Thoracic aorta (tissue), 2 donors: ENCODE results near the gene PI4K2B. TPM values are rescaled to one million over a fixed set of nuclear protein-coding genes. Genes with fewer than 3 reads are reported as not detected.
"Not testable (repeated sequence)": the region's sequence is repeated elsewhere in the genome, so short reads cannot be mapped to it uniquely, and the experiment has no call there.

ENCODE experiments used
- ATAC-seq: fragments of 150-250 bp; one replicate; pipeline ENCODE4 v1.8.0; 2017; ENCODE audit warnings: low read depth; ENCODE audit not compliant: insufficient number of reproducible peaks, low FRiP score
- DNase-seq: peaks from one replicate; pipeline ENCODE4 v3.0.0-alpha.2; 2020; ENCODE audit warnings: low spot score
- H3K27ac ChIP-seq, 2 donors: fragments of 200-600 bp; sonication (generic); 1 replicate in 1 of 2; 2 replicates in 1 of 2; pipeline ENCODE4 v1.5.1; 2016; ENCODE audit warnings: mild to moderate bottlenecking in 2 of 2, moderate library complexity in 2 of 2
- H3K27me3 ChIP-seq: fragments of 200-600 bp; sonication (generic); replicated peaks from 2 replicates; pipeline ENCODE4 v1.6.0; 2016; ENCODE audit warnings: mild to moderate bottlenecking; ENCODE audit not compliant: insufficient read depth
- H3K36me3 ChIP-seq: fragments of 200-600 bp; sonication (generic); one replicate; pipeline ENCODE4 v1.5.1; 2016
- H3K4me1 ChIP-seq, 2 donors: fragments of 200-600 bp; sonication (generic); 1 replicate in 1 of 2; 2 replicates in 1 of 2; pipeline versions ENCODE4 v1.5.1 to v1.6.0; 2016; ENCODE audit warnings: low read depth in 2 of 2, mild to moderate bottlenecking in 1 of 2; ENCODE audit not compliant: control insufficient read depth in 1 of 2
- H3K4me3 ChIP-seq: fragments of 200-600 bp; sonication (generic); 2 replicates; pipeline ENCODE4 v1.5.1; 2016; ENCODE audit warnings: mild to moderate bottlenecking
- H3K9me3 ChIP-seq: fragments of 200-600 bp; sonication (generic); 2 replicates; pipeline ENCODE4 v1.5.1; 2016
- CTCF ChIP-seq: fragments of 200-600 bp; sonication (generic); IDR thresholded peaks from one replicate; pipeline ENCODE4 v1.5.1; 2019; ENCODE audit warnings: antibody characterized with exemption
- total RNA-seq, 2 donors: library from RNA; depleted of rRNA; stranded (reverse); fragments of >200 nt; gene quantifications; one replicate each; pipeline versions ENCODE4 v1.1.0 to v1.2.3, GENCODE V29; 2016

The PI4K2B gene
- total RNA-seq, 2 donors from 2014 or later = 11.8 to 12.9 TPM

GRCh38 chr4:25245181-25245580, 11.3 kb downstream of the PI4K2B start:
- no peak overlapping the region for H3K4me3 ChIP-seq
- no peaks in the 10 kb centered on the region for H3K27me3 ChIP-seq
- no peaks in the 10 kb centered on the region for H3K9me3 ChIP-seq
- H3K4me1 ChIP-seq = no peaks in the 10 kb centered on the region
- DNase-seq = no peak
- ATAC-seq = no peak
- no peak overlapping the region for H3K27ac ChIP-seq
- no peaks in the 10 kb centered on the region for H3K36me3 ChIP-seq
- TF ChIP-seq CTCF = no peak

DNA sequence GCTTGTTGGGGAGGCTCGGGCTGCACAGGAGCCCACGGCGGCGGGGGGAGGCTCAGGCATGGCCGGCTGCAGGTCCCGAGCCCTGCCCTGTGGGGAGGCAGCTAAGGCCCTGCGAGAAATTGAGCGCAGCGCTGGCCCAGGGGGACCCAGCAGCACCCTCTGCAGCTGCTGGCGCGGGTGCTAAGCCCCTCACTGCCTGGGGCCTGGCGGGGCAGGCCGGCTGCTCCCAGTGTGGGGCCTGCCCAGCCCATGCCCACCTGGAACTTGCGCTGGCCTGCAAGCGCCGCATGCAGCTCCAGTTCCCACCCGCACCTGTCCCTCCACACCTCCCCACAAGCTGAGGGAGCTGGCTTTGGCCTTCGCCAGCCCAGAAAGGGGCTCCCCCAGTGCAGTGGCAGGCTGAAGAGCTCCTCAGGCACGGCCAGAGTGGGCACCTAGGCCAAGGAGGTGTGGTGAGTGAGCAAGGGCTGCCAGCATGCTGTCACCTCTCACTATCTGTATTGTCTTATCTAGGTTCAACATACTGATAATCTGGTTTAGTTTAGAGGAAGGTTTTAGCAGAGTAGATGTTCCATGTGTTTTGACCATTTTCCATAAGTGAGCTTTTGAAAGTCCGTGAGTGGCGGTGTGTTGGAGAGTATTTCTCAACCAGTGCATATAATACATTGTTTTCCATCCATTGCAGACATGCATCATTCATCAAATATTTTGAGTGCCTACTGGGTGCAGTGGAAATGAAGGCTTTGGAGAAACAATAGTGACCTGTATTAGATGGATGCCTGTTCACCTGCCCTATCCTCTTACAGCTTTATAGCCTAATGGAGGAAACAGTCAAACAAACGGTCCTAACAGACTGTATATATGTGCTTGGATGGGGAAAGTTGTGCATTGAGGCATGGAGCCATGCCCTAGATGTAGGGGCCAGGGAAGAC, 13.1 kb downstream of the PI4K2B start:
- Histone ChIP-seq H3K36me3 (no peaks in the 10 kb centered on the region), H3K9me3 (no peaks in the 10 kb centered on the region)
- ATAC-seq = no peak

GRCh38 chr4:25248875-25249274, 15.0 kb downstream of the PI4K2B start:
- ATAC-seq, H3K4me3 ChIP-seq, H3K9me3 ChIP-seq, DNase-seq, H3K4me1 ChIP-seq, H3K36me3 ChIP-seq, H3K27ac ChIP-seq, H3K27me3 ChIP-seq: not testable (repeated sequence)

More for the DNA sequence above, 13.1 kb downstream of the PI4K2B start:
- H3K4me1 ChIP-seq = no peaks in the 10 kb centered on the region
- no peak overlapping the region for H3K27ac ChIP-seq
- no peak for DNase-seq
- H3K4me3 ChIP-seq = no peak overlapping the region
- no peaks in the 10 kb centered on the region for H3K27me3 ChIP-seq
- no peak for TF ChIP-seq CTCF

- not testable (repeated sequence) for H3K27ac ChIP-seq, H3K4me3 ChIP-seq, H3K27me3 ChIP-seq, ATAC-seq, H3K9me3 ChIP-seq, DNase-seq, H3K4me1 ChIP-seq, H3K36me3 ChIP-seq
Observed at GRCh38 chr4:25249494-25249893, 15.7 kb downstream of the PI4K2B start.

DNA sequence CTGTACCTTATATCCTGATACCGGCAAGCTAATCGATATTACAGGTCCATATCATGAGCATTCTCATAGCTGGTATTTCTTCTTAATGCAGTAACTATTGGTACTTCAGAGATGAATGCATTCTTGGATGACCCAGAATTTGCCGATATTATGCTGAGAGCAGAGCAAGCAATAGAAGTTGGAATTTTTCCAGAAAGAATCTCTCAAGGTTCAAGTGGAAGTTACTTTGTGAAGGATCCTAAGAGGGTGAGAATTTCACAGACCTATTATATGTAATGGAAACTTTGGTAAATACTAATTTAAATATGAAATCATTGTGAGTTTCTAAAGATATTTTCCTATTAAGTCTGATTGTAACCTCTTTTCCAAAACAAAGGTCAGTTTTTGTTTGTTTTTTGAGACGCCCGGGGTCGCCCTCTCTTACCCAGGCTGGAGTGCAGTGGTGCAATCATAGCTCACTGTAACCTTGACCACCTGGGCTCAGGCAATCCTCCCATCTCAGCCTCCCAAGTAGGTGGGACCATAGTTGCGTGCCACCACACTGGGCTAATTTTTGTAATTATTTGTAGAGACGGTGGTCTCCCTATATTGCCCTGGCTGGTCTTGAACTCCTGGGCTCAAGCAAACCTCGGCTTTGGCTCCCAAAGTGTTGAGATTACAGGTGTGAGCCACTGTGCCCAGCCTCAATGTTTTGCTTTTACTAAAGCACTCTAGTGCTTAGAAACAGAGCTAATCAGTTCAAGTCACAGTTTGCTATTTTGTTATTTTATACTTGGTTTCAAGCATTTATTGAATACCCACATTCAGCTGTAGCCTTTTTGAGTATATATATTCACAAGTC, 18.6 kb downstream of the PI4K2B start:
- H3K36me3 ChIP-seq = peaks cover 10% of the 10 kb centered on the region
- no peaks in the 10 kb centered on the region for H3K9me3 ChIP-seq
- peaks cover 5 to 8% of the 10 kb centered on the region in 2 donors for H3K4me1 ChIP-seq
- no peak for DNase-seq
- no peak for TF ChIP-seq CTCF
- no peak overlapping the region for H3K27ac ChIP-seq
- ATAC-seq = no peak
- H3K4me3 ChIP-seq = no peak overlapping the region
- H3K27me3 ChIP-seq = no peaks in the 10 kb centered on the region

DNA sequence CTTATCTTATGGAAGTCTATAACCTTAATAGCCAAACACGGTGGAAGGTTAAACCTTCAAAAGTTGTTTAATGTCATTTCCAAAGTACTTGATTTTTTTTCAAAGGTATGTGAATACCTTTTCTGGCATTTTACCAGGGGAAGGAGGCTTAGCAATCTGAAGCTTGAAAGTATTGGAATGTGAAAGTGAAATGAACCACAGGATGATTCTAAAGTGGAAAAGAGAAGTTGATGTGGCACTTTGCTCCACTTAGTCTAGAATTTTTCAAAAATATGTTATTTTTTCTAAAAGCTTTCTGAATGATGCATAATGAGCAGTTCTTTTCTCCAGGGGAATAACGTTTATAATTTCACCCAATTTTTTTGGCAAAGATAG, 19.2 kb downstream of the PI4K2B start:
- H3K9me3 ChIP-seq = no peaks in the 10 kb centered on the region
- no peak overlapping the region for H3K27ac ChIP-seq
- no peak for ATAC-seq
- no peak overlapping the region for H3K4me3 ChIP-seq
- no peaks in the 10 kb centered on the region for H3K27me3 ChIP-seq
- H3K4me1 ChIP-seq = peaks cover 5 to 8% of the 10 kb centered on the region in 2 donors
- peaks cover 10% of the 10 kb centered on the region for H3K36me3 ChIP-seq
- no peak for DNase-seq
- no peak for TF ChIP-seq CTCF

- DNase-seq, H3K27ac ChIP-seq, H3K4me3 ChIP-seq, H3K4me1 ChIP-seq, ATAC-seq, H3K36me3 ChIP-seq, H3K9me3 ChIP-seq, H3K27me3 ChIP-seq: not testable (repeated sequence)
Observed at GRCh38 chr4:25253786-25254185, 20.0 kb downstream of the PI4K2B start.
